Osteocyte (in vitro differentiated cells): ENCODE results near the gene PIK3AP1. TPM values are rescaled to one million over a fixed set of nuclear protein-coding genes. Genes with fewer than 3 reads are reported as not detected.

ENCODE experiments used
- DNase-seq: peaks from one replicate; pipeline ENCODE4 v3.0.0; 2021; ENCODE audit warnings: mixed read lengths; ENCODE audit not compliant: unreplicated experiment; ENCODE audit errors: extremely low spot score
- H3K27ac Mint-ChIP-seq: one replicate; pipeline ENCODE4 v1.8.0; 2021; ENCODE audit warnings: mild to moderate bottlenecking, mixed read lengths; ENCODE audit not compliant: unreplicated experiment
- H3K27me3 Mint-ChIP-seq: one replicate; pipeline ENCODE4 v1.8.0; 2021; ENCODE audit warnings: mixed read lengths; ENCODE audit not compliant: unreplicated experiment
- H3K36me3 Mint-ChIP-seq: one replicate; pipeline ENCODE4 v1.8.0; 2021; ENCODE audit warnings: mixed read lengths; ENCODE audit not compliant: unreplicated experiment
- H3K4me1 Mint-ChIP-seq: one replicate; pipeline ENCODE4 v1.8.0; 2021; ENCODE audit warnings: mixed read lengths; ENCODE audit not compliant: unreplicated experiment
- H3K4me3 Mint-ChIP-seq: one replicate; pipeline ENCODE4 v1.8.0; 2021; ENCODE audit warnings: mild to moderate bottlenecking, moderate library complexity, mixed read lengths; ENCODE audit not compliant: unreplicated experiment
- H3K9me3 Mint-ChIP-seq: one replicate; pipeline ENCODE4 v1.8.0; 2021; ENCODE audit warnings: mixed read lengths; ENCODE audit not compliant: unreplicated experiment
- CTCF ChIP-seq: fragments of 200-600 bp; sonication (generic); IDR thresholded peaks from 2 replicates; pipeline ENCODE4 v1.5.0; 2021; ENCODE audit warnings: antibody characterized with exemption, mild to moderate bottlenecking, moderate library complexity
- total RNA-seq: library from RNA; stranded (reverse); gene quantifications from 2 replicates; pipeline ENCODE4 v1.2.1, GENCODE V29; 2021

The PIK3AP1 gene
- total RNA-seq, 1 donor from 2014 or later = 0.19 TPM

GRCh38 chr10:96714031-96714590, 6.2 kb downstream of the PIK3AP1 start:
- no peak for TF ChIP-seq CTCF
- H3K4me3 Mint-ChIP-seq = no peak overlapping the region
- H3K36me3 Mint-ChIP-seq = no peaks in the 10 kb centered on the region
- H3K9me3 Mint-ChIP-seq = no peaks in the 10 kb centered on the region
- H3K4me1 Mint-ChIP-seq = no peaks in the 10 kb centered on the region
- DNase-seq = no peak
- peaks cover 8% of the 10 kb centered on the region for H3K27me3 Mint-ChIP-seq
- no peak overlapping the region for H3K27ac Mint-ChIP-seq

- no peaks in the 10 kb centered on the region for H3K9me3 Mint-ChIP-seq
- H3K4me3 Mint-ChIP-seq = no peak overlapping the region
- TF ChIP-seq CTCF = no peak
- H3K27ac Mint-ChIP-seq = no peak overlapping the region
- H3K36me3 Mint-ChIP-seq = no peaks in the 10 kb centered on the region
- H3K4me1 Mint-ChIP-seq = no peaks in the 10 kb centered on the region
- H3K27me3 Mint-ChIP-seq = peaks cover 3% of the 10 kb centered on the region
- DNase-seq = no peak
Observed at GRCh38 chr10:96712662-96713271, 7.5 kb downstream of the PIK3AP1 start.

- Mint-ChIP-seq H3K27me3 (no peaks in the 10 kb centered on the region), H3K9me3 (no peaks in the 10 kb centered on the region), H3K36me3 (no peaks in the 10 kb centered on the region), H3K4me1 (no peaks in the 10 kb centered on the region), H3K4me3 (no peak overlapping the region), H3K27ac (no peak overlapping the region)
- TF ChIP-seq CTCF = no peak
- no peak for DNase-seq
Observed at GRCh38 chr10:96711048-96711728, 9.1 kb downstream of the PIK3AP1 start.

GRCh38 chr10:96709525-96709924, 10.8 kb downstream of the PIK3AP1 start:
- no peak for DNase-seq
- no peaks in the 10 kb centered on the region for H3K27me3 Mint-ChIP-seq
- H3K4me1 Mint-ChIP-seq = no peaks in the 10 kb centered on the region
- TF ChIP-seq CTCF = no peak
- no peaks in the 10 kb centered on the region for H3K36me3 Mint-ChIP-seq
- H3K9me3 Mint-ChIP-seq = no peaks in the 10 kb centered on the region
- H3K27ac Mint-ChIP-seq = no peak overlapping the region
- H3K4me3 Mint-ChIP-seq = no peak overlapping the region

- no peak overlapping the region for H3K27ac Mint-ChIP-seq
- no peaks in the 10 kb centered on the region for H3K9me3 Mint-ChIP-seq
Observed at GRCh38 chr10:96708996-96709395, 11.3 kb downstream of the PIK3AP1 start.

More at GRCh38 chr10:96708996-96709395, 11.3 kb downstream of the PIK3AP1 start:
- Mint-ChIP-seq H3K27me3 (no peaks in the 10 kb centered on the region), H3K36me3 (no peaks in the 10 kb centered on the region), H3K4me3 (no peak overlapping the region), H3K4me1 (no peaks in the 10 kb centered on the region)
- DNase-seq = no peak
- TF ChIP-seq CTCF = no peak
